HG03354 (cell line): Measurements from ENCODE around the gene VMAC.
"Not testable (repeated sequence)": the region's sequence is repeated elsewhere in the genome, so short reads cannot be mapped to it uniquely, and the experiment has no call there.

Experiments used
- ATAC-seq: cut with Tn5 transposase; IDR thresholded peaks from one replicate; pipeline ENCODE4 v1.9.1; 2021; ENCODE audit warnings: mild to moderate bottlenecking; ENCODE audit not compliant: unreplicated experiment, poor library complexity, severe bottlenecking

VMAC gene, protein sequence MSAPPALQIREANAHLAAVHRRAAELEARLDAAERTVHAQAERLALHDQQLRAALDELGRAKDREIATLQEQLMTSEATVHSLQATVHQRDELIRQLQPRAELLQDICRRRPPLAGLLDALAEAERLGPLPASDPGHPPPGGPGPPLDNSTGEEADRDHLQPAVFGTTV

DNA sequence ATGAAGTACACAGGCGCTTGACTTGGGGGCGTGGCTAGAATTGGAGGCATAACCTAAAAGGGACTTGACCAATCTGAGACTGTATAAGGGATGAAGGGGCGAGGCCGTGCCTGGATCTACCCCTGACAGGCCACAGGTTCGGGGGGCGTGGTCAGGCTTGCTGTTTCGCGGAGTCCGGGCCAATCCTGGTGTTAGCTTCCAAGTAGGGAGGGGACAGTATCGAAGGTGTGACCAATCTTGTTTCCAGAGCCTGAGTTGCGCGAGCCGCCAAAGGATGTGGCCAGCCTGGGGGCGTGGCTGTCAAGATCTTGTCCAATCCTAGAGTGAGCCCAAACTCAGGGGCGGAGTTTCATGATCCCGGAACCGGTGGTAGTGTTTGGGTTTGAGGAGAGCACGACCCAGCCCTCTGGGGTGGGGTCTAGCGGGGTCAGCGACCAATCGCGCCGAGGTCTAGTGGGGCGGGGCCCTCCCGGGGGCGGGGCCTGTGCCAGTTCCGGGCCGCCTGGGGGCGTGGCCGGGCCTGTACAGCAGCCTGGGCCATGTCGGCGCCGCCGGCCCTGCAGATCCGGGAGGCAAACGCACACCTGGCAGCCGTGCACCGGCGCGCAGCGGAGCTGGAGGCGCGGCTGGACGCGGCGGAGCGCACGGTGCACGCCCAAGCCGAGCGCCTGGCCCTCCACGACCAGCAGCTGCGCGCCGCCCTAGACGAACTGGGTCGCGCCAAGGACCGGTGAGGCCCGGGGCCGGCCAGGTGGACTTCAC, at the start of gene VMAC:
VMAC (plus strand) TSS at position 521 of the 762 bp plus-strand sequence; CDS start at position 540, 19 bp downstream.
- peak; percentile 80 for ATAC-seq

DNA sequence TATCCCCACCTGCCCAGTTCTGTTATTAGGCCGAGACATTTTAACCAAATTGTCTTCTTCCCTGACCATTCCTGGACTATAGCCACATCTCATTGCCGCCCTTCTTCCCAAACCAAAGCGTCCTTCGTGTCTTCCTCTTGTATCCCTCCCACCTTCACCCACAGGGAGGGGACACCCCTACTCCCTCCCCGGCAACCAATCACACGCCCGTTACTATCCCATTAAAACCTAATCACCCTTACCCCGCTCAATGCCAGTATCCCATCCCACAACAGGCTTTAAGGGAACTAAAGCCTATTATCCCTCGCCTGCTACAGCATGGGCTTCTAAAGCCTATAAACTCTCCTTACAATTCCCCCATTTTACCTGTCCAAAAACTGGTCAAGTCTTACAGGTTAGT, 49.5 kb upstream of the VMAC start:
- not testable (repeated sequence) for ATAC-seq

DNA sequence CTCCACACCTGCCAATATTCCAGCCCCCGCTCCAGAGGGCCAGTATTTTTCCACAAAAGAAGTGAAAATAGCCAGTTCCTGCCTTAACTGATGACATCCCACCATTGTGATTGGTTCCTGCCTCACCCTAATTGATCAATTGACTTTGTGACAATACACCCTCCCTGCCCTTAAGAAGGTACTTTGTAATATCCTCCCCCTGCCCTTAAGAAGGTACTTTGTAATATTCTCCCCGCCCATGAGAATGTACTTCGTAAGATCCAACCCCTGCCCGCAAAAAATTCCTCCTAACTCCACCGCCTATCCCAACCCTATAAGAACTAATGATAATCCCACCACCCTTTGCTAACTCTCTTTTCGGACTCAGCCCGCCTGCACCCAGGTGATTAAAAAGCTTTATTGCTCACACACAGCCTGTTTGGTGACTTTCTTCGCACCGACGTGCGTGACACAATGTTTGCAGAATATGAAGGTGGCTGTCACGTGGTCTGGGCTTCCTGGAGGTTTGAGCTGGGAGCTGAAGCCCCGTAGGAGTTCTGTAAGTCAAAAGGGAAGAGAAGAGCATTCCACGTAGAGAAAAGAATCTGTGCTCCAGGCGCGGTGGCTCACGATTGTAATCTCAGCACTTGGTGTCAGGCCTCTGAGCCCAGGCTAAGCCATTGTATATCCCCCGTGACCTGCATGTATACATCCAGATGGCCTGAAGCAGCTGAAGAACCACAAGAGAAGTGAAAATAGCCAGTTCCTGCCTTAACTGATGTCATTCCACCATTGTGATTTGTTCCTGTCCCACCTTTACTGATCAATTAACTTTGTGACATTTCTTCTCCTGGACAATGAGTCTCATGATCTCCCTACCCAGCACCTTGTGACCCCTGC, 47.2 kb upstream of the VMAC start:
- no peak for ATAC-seq

DNA sequence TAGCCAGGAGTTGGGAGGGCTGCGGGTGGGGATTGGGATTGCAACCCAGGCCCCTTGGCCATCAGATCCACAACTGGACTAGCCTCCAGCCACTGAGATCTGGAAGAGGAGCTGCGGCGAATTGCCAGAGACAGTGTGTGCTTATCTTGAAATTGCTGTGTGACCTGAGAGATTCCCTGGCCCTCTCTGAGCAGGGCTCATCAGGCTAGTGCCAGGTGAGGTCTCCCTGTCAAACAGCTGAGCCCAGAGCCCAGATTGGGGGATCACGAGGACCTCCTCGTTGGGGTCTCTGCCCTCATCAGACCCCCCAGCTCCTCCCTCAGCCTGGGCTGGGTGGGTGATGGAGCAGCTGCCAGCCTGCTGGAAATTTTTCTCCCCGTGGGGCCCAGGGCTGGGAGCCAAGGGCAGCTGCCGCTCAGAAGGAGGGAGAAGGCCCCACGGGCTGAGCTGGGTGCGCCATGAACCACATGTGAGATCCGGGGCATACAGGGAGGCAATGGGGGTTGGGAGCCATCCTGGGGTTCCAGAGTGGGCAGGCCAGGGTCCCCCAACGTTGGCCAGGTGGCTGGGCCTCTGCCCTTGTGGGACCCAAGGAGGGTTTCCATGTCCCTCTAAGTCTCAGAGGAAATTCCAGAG, 41.5 kb upstream of the VMAC start:
- no peak for ATAC-seq

DNA sequence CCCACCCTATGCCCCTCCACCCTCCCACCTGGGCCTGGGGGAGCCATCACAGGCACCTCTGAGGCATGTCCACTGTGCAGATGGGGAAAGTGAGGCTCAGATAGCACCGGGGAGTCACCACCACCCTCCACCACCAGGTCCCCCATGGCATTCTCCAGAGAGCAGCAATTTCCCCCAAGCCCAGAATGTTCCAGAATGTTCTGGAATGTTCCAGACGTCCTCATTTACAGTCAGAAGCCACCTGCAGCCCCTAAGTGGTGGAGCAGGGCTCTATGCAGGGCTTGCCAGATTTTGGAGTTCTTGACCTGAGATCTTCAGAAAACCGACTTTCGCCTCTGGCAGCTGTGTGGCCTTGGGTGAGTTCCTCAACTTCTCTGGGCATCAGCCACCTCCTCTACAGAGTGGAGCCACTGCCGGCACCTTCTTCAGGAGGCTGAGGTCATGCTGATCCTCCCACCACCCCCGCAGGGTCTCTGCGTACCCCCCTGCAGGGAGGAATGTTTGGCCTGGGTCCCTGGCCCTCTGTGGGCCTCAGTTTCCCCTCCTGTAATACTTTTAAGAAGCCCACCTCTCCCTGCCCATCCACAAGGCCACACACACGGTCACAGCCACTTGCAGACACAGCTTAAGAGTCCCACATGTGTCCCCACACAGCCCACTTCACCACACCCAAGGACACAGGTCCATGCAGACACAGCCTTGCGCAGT, 40.5 kb upstream of the VMAC start:
- ATAC-seq = no peak

DNA sequence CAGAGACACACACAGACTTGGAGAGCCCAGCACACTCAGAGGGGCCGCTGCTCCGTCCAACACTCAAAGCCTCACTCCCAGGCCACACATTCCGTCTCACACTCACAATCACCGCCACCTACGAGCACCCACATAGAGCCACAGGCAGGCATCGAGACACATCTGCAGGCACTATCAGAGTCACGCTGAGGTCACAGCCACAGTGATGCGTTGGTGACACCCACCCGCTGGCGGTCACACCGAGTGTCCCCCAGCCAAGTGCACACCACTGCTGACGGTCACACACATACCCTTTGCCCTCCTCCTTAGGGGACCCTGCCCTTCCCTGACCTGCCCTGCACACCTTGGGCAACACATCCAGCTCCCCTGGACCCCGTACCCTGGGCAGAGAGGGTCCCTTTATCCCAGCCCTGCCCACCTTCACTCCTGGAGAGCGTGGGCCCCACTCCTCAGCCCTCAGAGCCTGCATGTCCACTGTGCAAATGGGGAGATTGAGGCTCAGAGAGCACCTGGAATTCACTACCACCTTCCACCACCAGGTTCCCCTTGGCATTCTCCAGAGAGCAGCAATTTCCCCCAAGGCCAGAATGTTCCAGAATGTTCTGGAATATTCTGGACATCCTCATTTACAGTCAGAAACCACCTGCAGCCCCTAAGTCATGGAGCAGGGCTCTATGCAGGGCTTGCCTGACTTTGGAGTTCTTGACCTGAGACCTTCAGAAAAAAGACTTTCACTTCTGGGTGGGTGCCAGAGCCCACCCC, 39.8 kb upstream of the VMAC start:
- no peak for ATAC-seq

DNA sequence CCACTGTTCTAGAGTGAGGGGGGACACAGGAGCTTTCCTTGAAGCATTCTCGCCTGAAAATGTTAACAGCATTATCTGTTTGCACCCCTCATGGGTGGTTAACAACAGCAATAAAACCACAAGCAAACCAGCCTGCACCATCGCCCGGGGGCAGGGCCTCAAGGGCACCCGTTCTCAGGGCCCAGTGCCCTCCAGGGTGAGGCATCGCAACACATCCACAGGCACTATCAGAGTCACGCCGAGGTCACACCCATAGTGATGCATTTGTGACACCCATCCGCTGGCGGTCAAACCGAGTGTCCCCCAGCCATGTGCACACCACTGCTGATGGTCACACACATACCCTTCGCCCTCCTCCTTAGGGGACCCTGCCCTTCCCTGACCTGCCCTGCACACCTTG, 38.9 kb upstream of the VMAC start:
- no peak for ATAC-seq

DNA sequence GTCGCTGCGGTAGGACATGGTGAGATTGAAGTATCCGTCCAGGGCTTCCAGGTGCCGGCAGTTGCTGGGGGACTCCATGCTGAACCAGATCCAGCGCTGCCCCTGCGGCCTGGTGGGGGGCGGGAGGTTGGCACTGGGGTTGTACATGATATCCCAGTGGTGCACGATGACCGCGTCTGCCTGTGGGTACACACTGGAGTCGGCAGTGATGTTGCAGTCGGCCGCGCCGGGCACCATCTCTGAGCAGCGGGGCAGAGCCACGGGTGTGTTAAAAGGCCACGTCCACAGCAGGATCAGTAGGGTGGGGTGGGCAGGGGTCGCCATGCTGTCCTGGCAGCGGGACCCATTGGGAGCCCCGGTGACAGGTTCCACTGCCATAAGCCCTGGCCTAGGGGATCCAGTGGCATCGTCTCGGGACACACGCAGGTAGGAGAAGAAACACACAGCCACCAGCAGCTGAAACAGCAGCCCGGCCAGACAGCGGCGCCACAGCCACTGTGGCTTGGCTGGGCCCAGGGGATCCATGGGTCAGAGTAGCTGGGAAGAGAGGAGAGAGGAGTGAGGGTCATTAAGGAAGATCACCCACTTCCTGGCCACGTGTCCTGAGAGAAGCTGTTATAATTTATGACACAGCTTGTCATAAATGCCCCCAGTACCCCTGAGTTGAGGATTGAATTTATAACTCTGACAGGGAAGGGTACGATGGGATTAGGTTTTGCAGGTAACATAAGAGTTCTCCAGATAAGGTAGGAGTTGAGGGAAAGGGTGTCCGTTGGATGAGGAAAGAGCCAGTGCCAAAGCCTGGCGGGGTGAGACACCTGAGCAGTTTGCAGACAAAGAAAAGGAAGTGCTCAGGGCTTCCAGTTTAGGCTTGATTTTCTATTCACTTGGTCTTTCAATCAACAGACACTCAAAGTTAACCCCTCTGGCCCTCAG, 37.2 kb upstream of the VMAC start:
- ATAC-seq = no peak

DNA sequence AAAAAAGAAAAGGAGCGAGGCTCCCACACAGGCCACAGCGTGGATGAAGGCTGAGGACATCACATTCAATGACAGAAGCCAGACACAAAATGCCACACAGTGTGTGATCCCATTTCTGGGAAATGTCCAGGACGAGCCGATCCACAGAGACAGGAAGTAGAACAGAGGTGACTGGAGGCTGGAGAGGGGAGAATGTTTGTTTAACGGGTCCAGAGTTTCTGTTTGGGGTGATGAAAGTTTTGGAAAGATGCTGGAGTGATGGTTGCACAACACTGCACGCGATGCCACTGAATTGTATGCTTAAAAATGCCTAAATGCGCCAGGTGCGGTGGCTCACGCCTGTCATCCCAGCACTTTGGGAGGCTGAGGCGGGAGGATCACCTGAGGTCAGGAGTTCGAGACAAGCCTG, 33.7 kb upstream of the VMAC start:
- ATAC-seq = no peak

DNA sequence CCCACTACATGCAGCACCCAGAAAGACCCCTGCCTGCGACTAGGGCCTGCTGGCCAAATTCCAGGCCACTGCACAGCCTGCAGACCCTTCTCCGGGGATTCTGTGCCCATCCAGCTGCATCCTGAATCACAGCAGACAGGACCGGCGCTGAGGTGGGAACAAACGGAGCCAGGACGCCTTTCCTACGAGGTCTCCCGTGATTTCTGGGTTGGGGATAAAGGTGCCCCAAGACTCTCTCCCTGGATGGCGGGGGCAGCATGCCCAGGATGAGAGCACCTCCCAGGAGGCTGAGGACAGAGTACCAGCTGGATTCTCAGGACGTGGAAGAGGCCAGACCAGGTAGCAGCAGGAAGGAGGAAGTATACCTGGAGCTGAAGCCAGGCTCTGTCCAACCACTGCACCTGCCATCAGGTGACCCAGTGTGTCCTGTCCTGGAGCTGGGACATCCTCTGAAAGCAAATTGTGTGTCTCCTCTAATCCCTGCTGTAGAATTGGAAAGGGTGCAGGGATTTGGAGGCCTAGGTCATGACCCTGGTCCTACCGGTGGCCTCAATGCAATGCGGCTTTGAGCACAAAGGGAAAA, 31.0 kb upstream of the VMAC start:
- no peak for ATAC-seq

DNA sequence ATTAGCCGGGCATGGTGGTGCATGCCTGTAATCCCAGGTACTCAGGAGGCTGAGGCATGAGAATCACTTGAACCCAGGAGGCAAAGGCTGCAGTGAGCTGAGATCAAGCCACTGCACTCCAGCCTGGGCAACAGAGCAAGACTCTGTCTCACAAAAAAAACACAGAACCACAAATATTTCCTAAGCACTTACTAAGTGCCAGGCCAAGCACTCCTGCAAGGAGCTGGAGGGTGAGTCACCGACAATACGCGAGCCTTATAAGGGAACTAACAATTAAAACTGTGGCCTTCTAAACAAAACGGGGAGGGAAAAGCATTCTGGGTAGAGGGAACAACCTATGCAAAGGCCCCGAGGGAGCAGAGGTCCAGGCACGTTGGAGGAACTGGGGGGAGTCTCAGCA, 30.2 kb upstream of the VMAC start:
- ATAC-seq = not testable (repeated sequence)

DNA sequence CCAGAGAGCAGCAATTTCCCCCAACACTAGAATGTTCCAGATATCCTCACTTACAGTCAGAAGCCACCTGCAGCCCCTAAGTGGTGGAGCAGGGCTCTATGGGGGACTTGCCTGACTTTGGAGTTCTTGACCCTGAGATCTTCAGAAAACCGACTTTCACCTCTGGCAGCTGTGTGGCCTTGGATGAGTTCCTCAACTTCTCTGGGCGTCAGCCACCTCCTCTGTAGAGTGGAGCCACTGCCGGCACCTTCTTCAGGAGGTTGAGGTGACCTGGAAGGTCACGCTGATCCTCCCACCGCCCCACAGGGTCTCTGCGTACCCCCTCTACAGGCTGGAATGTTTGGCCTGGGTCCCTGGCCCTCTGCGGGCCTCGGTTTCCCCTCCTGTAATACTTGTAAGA, 27.2 kb upstream of the VMAC start:
- no peak for ATAC-seq

DNA sequence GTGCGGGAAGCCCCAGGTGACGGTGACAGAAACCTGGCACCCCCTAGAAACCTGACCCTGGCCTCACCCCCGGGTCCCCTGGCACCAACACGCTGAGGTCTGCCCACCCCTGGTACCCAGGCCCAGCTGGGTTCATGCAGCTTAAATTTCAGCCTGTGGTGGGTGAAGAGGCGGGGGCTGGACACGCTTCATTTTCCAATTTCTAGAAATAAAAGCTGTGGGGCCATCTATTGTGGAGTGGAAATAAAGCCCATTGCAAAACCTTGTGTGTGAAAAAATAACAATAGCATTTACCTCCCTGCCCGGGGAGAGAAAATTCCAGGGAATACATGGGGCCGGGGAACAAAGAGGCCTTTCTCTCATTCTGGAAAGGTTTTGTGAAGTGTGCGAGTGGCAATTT, 26.8 kb upstream of the VMAC start:
- no peak for ATAC-seq

DNA sequence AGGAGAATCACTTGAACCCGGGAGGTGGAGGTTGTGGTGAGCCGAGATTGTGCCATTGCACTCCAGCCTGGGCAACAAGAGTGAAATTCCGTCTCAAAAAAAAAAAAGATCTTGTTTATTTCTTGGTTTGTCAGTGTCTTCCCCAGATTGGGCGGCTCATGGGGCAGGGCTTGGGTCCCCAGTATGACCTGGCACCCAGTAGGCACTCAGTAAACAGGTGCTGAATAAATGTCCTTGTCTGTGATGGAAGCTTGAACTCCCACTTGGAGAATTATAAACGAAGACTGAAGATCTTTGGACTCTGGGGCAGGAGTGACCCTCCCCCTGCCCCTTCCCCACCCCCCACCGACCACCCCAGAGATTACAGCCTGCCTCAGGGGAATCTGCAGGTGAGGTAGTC, 24.5 kb upstream of the VMAC start:
- ATAC-seq = no peak

DNA sequence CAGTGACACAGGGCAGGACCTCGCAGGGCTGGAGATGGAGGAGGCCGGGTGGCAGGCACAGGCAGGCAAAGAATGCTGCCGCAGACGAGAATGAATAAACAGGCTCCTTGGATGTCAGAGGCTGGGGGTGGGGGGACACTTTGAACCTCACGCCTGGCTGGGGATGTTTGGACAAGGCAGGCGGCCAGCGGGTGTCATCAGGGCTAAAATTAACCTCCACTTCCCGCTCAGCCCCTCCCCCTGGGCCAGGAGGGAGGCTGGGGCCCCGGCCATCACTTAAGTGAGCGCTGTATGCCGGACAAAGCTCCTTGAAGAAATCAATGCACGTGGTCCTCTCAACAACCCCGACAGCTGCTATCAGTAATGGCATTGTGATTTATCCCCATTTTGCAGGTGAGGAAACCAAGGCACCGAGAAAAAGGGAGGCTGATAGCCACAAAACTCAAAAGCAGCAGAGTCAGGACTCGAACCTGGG, 24.0 kb upstream of the VMAC start:
- no peak for ATAC-seq

DNA sequence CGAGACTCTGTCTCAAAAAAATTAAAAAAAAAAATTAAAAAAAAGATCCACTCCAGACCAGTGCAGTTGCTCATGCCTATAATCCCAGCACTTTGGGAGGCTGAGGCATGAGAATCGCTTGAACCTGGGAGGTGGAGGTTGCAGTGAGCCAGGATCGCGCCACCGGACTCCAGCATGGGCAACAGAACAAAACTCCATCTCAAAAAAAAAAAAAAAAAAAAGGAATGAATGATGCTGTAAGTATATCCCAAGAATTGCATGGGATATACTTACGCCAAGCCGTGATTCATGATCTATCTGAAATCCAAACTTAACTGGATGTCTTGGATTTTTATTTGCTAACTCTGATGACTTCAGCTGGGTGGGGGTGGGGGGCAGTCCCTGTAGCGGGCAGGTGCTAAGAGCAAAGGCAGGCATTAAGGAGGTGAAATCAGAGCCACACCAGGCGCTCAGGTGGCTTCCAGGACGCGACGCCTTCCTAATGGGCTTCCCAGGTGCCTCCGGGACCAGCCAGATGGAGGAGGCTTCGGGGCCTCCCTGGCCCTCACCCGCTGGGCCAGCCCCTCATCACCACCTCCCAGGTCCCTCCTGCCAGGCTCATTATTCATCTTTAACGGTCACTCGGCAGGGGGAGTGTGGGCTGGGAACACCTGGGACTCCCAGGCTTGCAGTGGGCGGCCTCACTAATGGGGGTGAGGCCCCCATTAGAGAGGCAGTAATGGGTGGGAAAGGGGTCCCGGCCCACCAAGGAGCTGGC, 23.0 kb upstream of the VMAC start:
- no peak for ATAC-seq
